Measurements from ENCODE around the gene TIAL1.
"Not testable (repeated sequence)": the region's sequence is repeated elsewhere in the genome, so short reads cannot be mapped to it uniquely, and the experiment has no call there.

The TIAL1 gene

GRCh38 chr10:119536508-119537025 is 60.2 kb downstream of the TIAL1 start:
- no peaks in the 10 kb centered on the region for H3K27me3 ChIP-seq (replicated peaks; ENCODE audit: control insufficient read depth, insufficient read depth, low read length)
- no peaks in the 10 kb centered on the region for H3K36me3 ChIP-seq (ENCODE audit: control insufficient read depth, insufficient read depth, low read length, severe bottlenecking)
- H3K9ac ChIP-seq (ENCODE audit: low read length) = no peak overlapping the region
- H3K9me3 ChIP-seq (ENCODE audit: control insufficient read depth, low read length) = no peaks in the 10 kb centered on the region
- DNase-seq (ENCODE audit: low read depth) = no peak
- H3K4me1 ChIP-seq (ENCODE audit: control insufficient read depth, insufficient read depth, low read length) = peaks cover 3% of the 10 kb centered on the region
- H3K4me3 ChIP-seq (ENCODE audit: low read length) = no peak overlapping the region

- DNase-seq (ENCODE audit: low read depth) = no peak
- Histone ChIP-seq H3K9ac (ENCODE audit: low read length) (no peak overlapping the region), H3K9me3 (ENCODE audit: control insufficient read depth, low read length) (no peaks in the 10 kb centered on the region), H3K36me3 (ENCODE audit: control insufficient read depth, insufficient read depth, low read length, severe bottlenecking) (no peaks in the 10 kb centered on the region), H3K27me3 (replicated peaks; ENCODE audit: control insufficient read depth, insufficient read depth, low read length) (no peaks in the 10 kb centered on the region), H3K4me3 (ENCODE audit: low read length) (no peak overlapping the region), H3K4me1 (ENCODE audit: control insufficient read depth, insufficient read depth, low read length) (no peaks in the 10 kb centered on the region)
These were observed 60.8 kb downstream of the TIAL1 start for GRCh38 chr10:119535837-119536507.

GRCh38 chr10:119535305-119535704 is 61.5 kb downstream of the TIAL1 start:
- H3K36me3 ChIP-seq (ENCODE audit: control insufficient read depth, insufficient read depth, low read length, severe bottlenecking) = no peaks in the 10 kb centered on the region
- DNase-seq (ENCODE audit: low read depth) = no peak
- no peaks in the 10 kb centered on the region for H3K4me1 ChIP-seq (ENCODE audit: control insufficient read depth, insufficient read depth, low read length)
- no peak overlapping the region for H3K4me3 ChIP-seq (ENCODE audit: low read length)
- no peak overlapping the region for H3K9ac ChIP-seq (ENCODE audit: low read length)
- H3K27me3 ChIP-seq (replicated peaks; ENCODE audit: control insufficient read depth, insufficient read depth, low read length) = no peaks in the 10 kb centered on the region
- H3K9me3 ChIP-seq (ENCODE audit: control insufficient read depth, low read length) = no peaks in the 10 kb centered on the region

- H3K4me1 ChIP-seq (ENCODE audit: control insufficient read depth, insufficient read depth, low read length) = peaks cover 4% of the 10 kb centered on the region
- no peak for DNase-seq (ENCODE audit: low read depth)
- no peaks in the 10 kb centered on the region for H3K9me3 ChIP-seq (ENCODE audit: control insufficient read depth, low read length)
- H3K27me3 ChIP-seq (replicated peaks; ENCODE audit: control insufficient read depth, insufficient read depth, low read length) = no peaks in the 10 kb centered on the region
- H3K4me3 ChIP-seq (ENCODE audit: low read length) = no peak overlapping the region
- no peak overlapping the region for H3K9ac ChIP-seq (ENCODE audit: low read length)
- no peaks in the 10 kb centered on the region for H3K36me3 ChIP-seq (ENCODE audit: control insufficient read depth, insufficient read depth, low read length, severe bottlenecking)
These were observed 63.3 kb downstream of the TIAL1 start for GRCh38 chr10:119533473-119533872.

GRCh38 chr10:119532791-119533190 is 64.0 kb downstream of the TIAL1 start:
- H3K4me3 ChIP-seq (ENCODE audit: low read length); H3K4me1 ChIP-seq (ENCODE audit: control insufficient read depth, insufficient read depth, low read length); DNase-seq (ENCODE audit: low read depth); H3K9me3 ChIP-seq (ENCODE audit: control insufficient read depth, low read length); H3K27me3 ChIP-seq (replicated peaks; ENCODE audit: control insufficient read depth, insufficient read depth, low read length); H3K9ac ChIP-seq (ENCODE audit: low read length); H3K36me3 ChIP-seq (ENCODE audit: control insufficient read depth, insufficient read depth, low read length, severe bottlenecking): not testable (repeated sequence)

GRCh38 chr10:119532251-119532650 is 64.5 kb downstream of the TIAL1 start:
- DNase-seq (ENCODE audit: low read depth); H3K27me3 ChIP-seq (replicated peaks; ENCODE audit: control insufficient read depth, insufficient read depth, low read length); H3K4me3 ChIP-seq (ENCODE audit: low read length); H3K36me3 ChIP-seq (ENCODE audit: control insufficient read depth, insufficient read depth, low read length, severe bottlenecking); H3K9me3 ChIP-seq (ENCODE audit: control insufficient read depth, low read length); H3K9ac ChIP-seq (ENCODE audit: low read length); H3K4me1 ChIP-seq (ENCODE audit: control insufficient read depth, insufficient read depth, low read length): not testable (repeated sequence)

- DNase-seq (ENCODE audit: low read depth) = peak; percentile 63
- Histone ChIP-seq H3K36me3 (ENCODE audit: control insufficient read depth, insufficient read depth, low read length, severe bottlenecking) (no peaks in the 10 kb centered on the region), H3K4me3 (ENCODE audit: low read length) (no peak overlapping the region), H3K9ac (ENCODE audit: low read length) (no peak overlapping the region), H3K27me3 (replicated peaks; ENCODE audit: control insufficient read depth, insufficient read depth, low read length) (no peaks in the 10 kb centered on the region), H3K9me3 (ENCODE audit: control insufficient read depth, low read length) (no peaks in the 10 kb centered on the region), H3K4me1 (ENCODE audit: control insufficient read depth, insufficient read depth, low read length) (peaks cover 4% of the 10 kb centered on the region)
These were observed 65.7 kb downstream of the TIAL1 start for GRCh38 chr10:119531067-119531466.

- not testable (repeated sequence) for H3K9me3 ChIP-seq (ENCODE audit: control insufficient read depth, low read length); H3K4me1 ChIP-seq (ENCODE audit: control insufficient read depth, insufficient read depth, low read length); H3K36me3 ChIP-seq (ENCODE audit: control insufficient read depth, insufficient read depth, low read length, severe bottlenecking); H3K4me3 ChIP-seq (ENCODE audit: low read length); H3K27me3 ChIP-seq (replicated peaks; ENCODE audit: control insufficient read depth, insufficient read depth, low read length); H3K9ac ChIP-seq (ENCODE audit: low read length)
- DNase-seq (ENCODE audit: low read depth) = peak; percentile 75
These were observed 68.0 kb downstream of the TIAL1 start for GRCh38 chr10:119528663-119529237.

- peaks cover 8% of the 10 kb centered on the region for H3K4me1 ChIP-seq (ENCODE audit: control insufficient read depth, insufficient read depth, low read length)
- no peak overlapping the region for H3K4me3 ChIP-seq (ENCODE audit: low read length)
- no peak overlapping the region for H3K9ac ChIP-seq (ENCODE audit: low read length)
- H3K9me3 ChIP-seq (ENCODE audit: control insufficient read depth, low read length) = no peaks in the 10 kb centered on the region
- no peaks in the 10 kb centered on the region for H3K27me3 ChIP-seq (replicated peaks; ENCODE audit: control insufficient read depth, insufficient read depth, low read length)
- no peaks in the 10 kb centered on the region for H3K36me3 ChIP-seq (ENCODE audit: control insufficient read depth, insufficient read depth, low read length, severe bottlenecking)
- no peak for DNase-seq (ENCODE audit: low read depth)
These were observed 69.9 kb downstream of the TIAL1 start for GRCh38 chr10:119526621-119527592.

- no peak overlapping the region for H3K4me3 ChIP-seq (ENCODE audit: low read length)
- no peaks in the 10 kb centered on the region for H3K9me3 ChIP-seq (ENCODE audit: control insufficient read depth, low read length)
- no peaks in the 10 kb centered on the region for H3K27me3 ChIP-seq (replicated peaks; ENCODE audit: control insufficient read depth, insufficient read depth, low read length)
- peak; percentile 40 for DNase-seq (ENCODE audit: low read depth)
- H3K9ac ChIP-seq (ENCODE audit: low read length) = no peak overlapping the region
- H3K36me3 ChIP-seq (ENCODE audit: control insufficient read depth, insufficient read depth, low read length, severe bottlenecking) = no peaks in the 10 kb centered on the region
- H3K4me1 ChIP-seq (ENCODE audit: control insufficient read depth, insufficient read depth, low read length) = peaks cover 12% of the 10 kb centered on the region
These were observed 70.6 kb downstream of the TIAL1 start for GRCh38 chr10:119526149-119526548.

- no peak overlapping the region for H3K9ac ChIP-seq (ENCODE audit: low read length)
- no peak overlapping the region for H3K4me3 ChIP-seq (ENCODE audit: low read length)
- DNase-seq (ENCODE audit: low read depth) = no peak
- peaks cover 12% of the 10 kb centered on the region for H3K4me1 ChIP-seq (ENCODE audit: control insufficient read depth, insufficient read depth, low read length)
- no peaks in the 10 kb centered on the region for H3K9me3 ChIP-seq (ENCODE audit: control insufficient read depth, low read length)
- H3K36me3 ChIP-seq (ENCODE audit: control insufficient read depth, insufficient read depth, low read length, severe bottlenecking) = no peaks in the 10 kb centered on the region
- H3K27me3 ChIP-seq (replicated peaks; ENCODE audit: control insufficient read depth, insufficient read depth, low read length) = no peaks in the 10 kb centered on the region
These were observed 71.6 kb downstream of the TIAL1 start for GRCh38 chr10:119525116-119525515.

All from adipocyte (in vitro differentiated cells).